Dendritic cell treated with granulocyte-macrophage colony-stimulating factor and Interleukin-4, amounts not matched to agents 40 ng/mL and 50 ng/mL, for 4 days (primary cell): ENCODE measurements around the gene OR10S1.
"Not testable (repeated sequence)": the region's sequence is repeated elsewhere in the genome, so short reads cannot be mapped to it uniquely, and the experiment has no call there.

Experiments used
- H3K27ac Mint-ChIP-seq: one replicate; pipeline ENCODE4 v1.8.0; 2022; ENCODE audit warnings: mild to moderate bottlenecking, mixed read lengths
- H3K27me3 Mint-ChIP-seq: one replicate; pipeline ENCODE4 v1.8.0; 2022; ENCODE audit warnings: mild to moderate bottlenecking, mixed read lengths
- H3K36me3 Mint-ChIP-seq: one replicate; pipeline ENCODE4 v1.8.0; 2022; ENCODE audit warnings: low read depth, mixed read lengths
- H3K4me1 Mint-ChIP-seq: one replicate; pipeline ENCODE4 v1.8.0; 2022; ENCODE audit warnings: low read depth, mixed read lengths
- H3K4me3 Mint-ChIP-seq: one replicate; pipeline ENCODE4 v1.8.0; 2022; ENCODE audit warnings: mild to moderate bottlenecking, moderate library complexity, mixed read lengths
- H3K9me3 Mint-ChIP-seq: one replicate; pipeline ENCODE4 v1.8.0; 2022; ENCODE audit warnings: mixed read lengths
- intact Hi-C: fragments of 100-400 bp; cut with micrococcal nuclease; formaldehyde crosslinking; loops from one replicate; pipeline ENCODE4 v1.15.0; 2022

The OR10S1 gene

DNA sequence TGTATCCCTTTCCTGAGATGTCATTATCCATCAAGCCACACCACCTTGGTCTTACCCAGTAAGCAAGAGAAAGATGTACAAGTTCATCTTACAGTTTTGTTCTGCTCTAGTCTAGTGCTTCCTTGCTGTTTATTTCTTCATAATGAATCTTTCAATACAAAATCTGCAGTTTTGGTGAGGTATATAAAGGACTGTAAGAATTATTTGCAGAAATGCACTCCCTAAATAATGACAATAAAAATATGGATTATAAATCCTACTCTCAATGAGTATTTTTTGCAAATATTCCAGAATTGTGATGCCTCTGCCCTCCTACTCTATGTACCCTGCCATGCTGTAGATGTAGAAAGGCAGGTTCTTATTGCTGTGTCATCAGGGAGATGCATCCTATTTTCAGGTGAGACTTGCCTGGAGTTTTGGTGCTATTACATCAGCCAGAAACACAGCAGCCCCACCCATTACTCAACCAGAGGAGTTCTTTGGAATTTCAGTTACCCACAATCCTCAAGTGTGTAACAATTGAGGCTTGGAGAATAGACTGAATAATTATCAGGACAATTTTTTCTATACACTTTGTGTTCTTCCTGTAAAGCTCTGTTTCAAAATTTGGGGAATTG, at the start of gene OR10S1:
TSS of gene OR10S1 (minus strand) at position 51 of the 617 bp plus-strand sequence. CDS start 117 bp downstream, outside the sequence.
- H3K27me3 Mint-ChIP-seq = no peaks in the 10 kb centered on the region
- no peak within 1 kb of the TSS for H3K27ac Mint-ChIP-seq
- no peaks in the 10 kb centered on the region for H3K4me1 Mint-ChIP-seq
- intact Hi-C loops = no loop called here
- H3K9me3 Mint-ChIP-seq = peaks cover 9% of the 10 kb centered on the region
- no peaks in the 10 kb centered on the region for H3K36me3 Mint-ChIP-seq
- H3K4me3 Mint-ChIP-seq = no peak within 1 kb of the TSS

- intact Hi-C loops = no loop called here
- H3K27me3 Mint-ChIP-seq = no peaks in the 10 kb centered on the region
These were observed 48.9 kb upstream of the OR10S1 start, which contains the start of gene OR10G8 for GRCh38 chr11:124026498-124026897. Gene OR10G8 (plus strand): TSS chr11:124026798. CDS start chr11:124029623, 2,825 bp downstream.

GRCh38 chr11:124015837-124016236, 38.3 kb upstream of the OR10S1 start:
- H3K27me3 Mint-ChIP-seq, H3K27ac Mint-ChIP-seq, H3K36me3 Mint-ChIP-seq, intact Hi-C loops, H3K4me3 Mint-ChIP-seq, H3K4me1 Mint-ChIP-seq, H3K9me3 Mint-ChIP-seq: not testable (repeated sequence)

More at GRCh38 chr11:124026498-124026897, 48.9 kb upstream of the OR10S1 start, which contains the start of gene OR10G8:
- Mint-ChIP-seq H3K4me1 (no peaks in the 10 kb centered on the region), H3K27ac (no peak within 1 kb of the TSS), H3K36me3 (no peaks in the 10 kb centered on the region), H3K9me3 (no peaks in the 10 kb centered on the region), H3K4me3 (no peak within 1 kb of the TSS)

DNA sequence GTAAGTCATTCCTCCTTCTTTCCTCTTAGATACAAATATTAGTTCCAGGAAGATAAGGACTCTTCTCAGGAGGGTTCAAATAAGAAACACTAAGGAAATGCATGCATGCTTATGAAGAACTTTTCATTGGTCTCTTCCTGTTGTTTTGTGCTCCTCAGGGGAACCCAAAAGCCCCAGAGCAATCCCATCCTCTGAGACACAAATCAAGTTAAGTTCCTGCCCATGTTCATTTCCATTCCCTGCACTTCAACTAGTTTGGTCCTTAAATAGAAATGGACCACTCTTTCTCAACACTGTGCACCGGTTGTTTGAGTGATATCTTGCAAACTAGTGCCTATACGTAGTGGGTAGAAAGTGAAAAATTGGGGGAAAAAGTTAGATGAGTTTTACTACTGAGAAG, 35.1 kb upstream of the OR10S1 start, which contains the start of gene OR10G4:
TSS of gene OR10G4 (plus strand) at position 301 of the 400 bp plus-strand sequence. CDS start 2,578 bp downstream, outside the sequence.
- intact Hi-C loops = no loop called here
- no peak within 1 kb of the TSS for H3K27ac Mint-ChIP-seq
- no peaks in the 10 kb centered on the region for H3K9me3 Mint-ChIP-seq
- H3K4me1 Mint-ChIP-seq = no peaks in the 10 kb centered on the region
- no peaks in the 10 kb centered on the region for H3K36me3 Mint-ChIP-seq
- no peaks in the 10 kb centered on the region for H3K27me3 Mint-ChIP-seq
- no peak within 1 kb of the TSS for H3K4me3 Mint-ChIP-seq

DNA sequence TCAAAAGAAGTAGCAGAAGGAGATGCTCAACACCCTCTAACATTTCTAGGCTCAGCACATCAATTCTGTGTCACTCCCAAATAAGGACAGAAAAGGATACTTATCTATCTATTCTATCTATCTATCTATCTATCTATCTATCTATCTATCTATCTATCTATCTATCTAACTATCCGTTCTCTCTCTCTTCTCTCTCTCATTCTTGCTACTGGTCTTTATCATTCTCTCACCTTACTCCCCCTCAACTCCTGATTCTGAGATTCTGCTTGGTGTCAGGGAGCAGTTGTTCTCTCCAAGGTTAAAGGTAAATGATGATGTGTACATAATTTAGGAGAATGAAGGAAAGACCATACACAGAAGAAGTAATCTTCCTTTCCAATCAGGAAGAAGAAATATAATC, 17.5 kb upstream of the OR10S1 start, which contains the start of gene OR10G6:
TSS of gene OR10G6 (minus strand) at position 43 of the 400 bp plus-strand sequence. CDS start at position 43, 0 bp downstream.
- H3K27ac Mint-ChIP-seq = no peak within 1 kb of the TSS
- intact Hi-C loops = no loop called here
- no peaks in the 10 kb centered on the region for H3K36me3 Mint-ChIP-seq
- H3K9me3 Mint-ChIP-seq = no peaks in the 10 kb centered on the region
- H3K4me1 Mint-ChIP-seq = no peaks in the 10 kb centered on the region
- no peaks in the 10 kb centered on the region for H3K27me3 Mint-ChIP-seq
- H3K4me3 Mint-ChIP-seq = no peak within 1 kb of the TSS

GRCh38 chr11:123979311-123979710, 1.7 kb upstream of the OR10S1 start:
- intact Hi-C loops = no loop called here
- Mint-ChIP-seq H3K36me3 (no peaks in the 10 kb centered on the region), H3K4me1 (no peaks in the 10 kb centered on the region), H3K4me3 (no peak overlapping the region), H3K9me3 (peaks cover 24% of the 10 kb centered on the region), H3K27ac (no peak overlapping the region), H3K27me3 (no peaks in the 10 kb centered on the region)

GRCh38 chr11:123976770-123977560, 616 bp downstream of the OR10S1 start:
- Mint-ChIP-seq H3K36me3 (no peaks in the 10 kb centered on the region), H3K9me3 (peaks cover under 1% of the 10 kb centered on the region), H3K4me1 (no peaks in the 10 kb centered on the region), H3K27ac (no peak overlapping the region), H3K27me3 (no peaks in the 10 kb centered on the region), H3K4me3 (no peak overlapping the region)
- intact Hi-C loops = no loop called here

- intact Hi-C loops = no loop called here
- H3K4me1 Mint-ChIP-seq = no peaks in the 10 kb centered on the region
- H3K9me3 Mint-ChIP-seq = no peaks in the 10 kb centered on the region
- H3K27me3 Mint-ChIP-seq = no peaks in the 10 kb centered on the region
- H3K36me3 Mint-ChIP-seq = no peaks in the 10 kb centered on the region
- no peak overlapping the region for H3K4me3 Mint-ChIP-seq
- no peak overlapping the region for H3K27ac Mint-ChIP-seq
These were observed 3.8 kb downstream of the OR10S1 start for GRCh38 chr11:123973816-123974215.

- H3K36me3 Mint-ChIP-seq = no peaks in the 10 kb centered on the region
- no peak overlapping the region for H3K27ac Mint-ChIP-seq
- intact Hi-C loops = no loop called here
- H3K9me3 Mint-ChIP-seq = no peaks in the 10 kb centered on the region
- no peaks in the 10 kb centered on the region for H3K27me3 Mint-ChIP-seq
- no peaks in the 10 kb centered on the region for H3K4me1 Mint-ChIP-seq
- H3K4me3 Mint-ChIP-seq = no peak overlapping the region
These were observed 20.8 kb downstream of the OR10S1 start for GRCh38 chr11:123956752-123957151.

GRCh38 chr11:123945132-123945531, 32.4 kb downstream of the OR10S1 start:
- peaks cover 1% of the 10 kb centered on the region for H3K9me3 Mint-ChIP-seq
- no peak overlapping the region for H3K4me3 Mint-ChIP-seq
- no peaks in the 10 kb centered on the region for H3K27me3 Mint-ChIP-seq
- no peak overlapping the region for H3K27ac Mint-ChIP-seq
- intact Hi-C loops = no loop called here
- no peaks in the 10 kb centered on the region for H3K36me3 Mint-ChIP-seq
- H3K4me1 Mint-ChIP-seq = no peaks in the 10 kb centered on the region

GRCh38 chr11:123943738-123944137, 33.8 kb downstream of the OR10S1 start, which contains the start of gene OR6T1:
Gene OR6T1 (minus strand): TSS chr11:123943838. CDS start chr11:123943838, 0 bp downstream.
- Mint-ChIP-seq H3K9me3 (peaks cover 10% of the 10 kb centered on the region), H3K4me3 (no peak within 1 kb of the TSS), H3K27ac (no peak within 1 kb of the TSS), H3K36me3 (no peaks in the 10 kb centered on the region), H3K4me1 (no peaks in the 10 kb centered on the region), H3K27me3 (no peaks in the 10 kb centered on the region)
- intact Hi-C loops = no loop called here

GRCh38 chr11:123942413-123942812, 35.2 kb downstream of the OR10S1 start:
- H3K4me1 Mint-ChIP-seq = no peaks in the 10 kb centered on the region
- H3K36me3 Mint-ChIP-seq = no peaks in the 10 kb centered on the region
- H3K4me3 Mint-ChIP-seq = no peak overlapping the region
- intact Hi-C loops = no loop called here
- no peak overlapping the region for H3K27ac Mint-ChIP-seq
- H3K9me3 Mint-ChIP-seq = peaks cover 10% of the 10 kb centered on the region
- H3K27me3 Mint-ChIP-seq = no peaks in the 10 kb centered on the region

DNA sequence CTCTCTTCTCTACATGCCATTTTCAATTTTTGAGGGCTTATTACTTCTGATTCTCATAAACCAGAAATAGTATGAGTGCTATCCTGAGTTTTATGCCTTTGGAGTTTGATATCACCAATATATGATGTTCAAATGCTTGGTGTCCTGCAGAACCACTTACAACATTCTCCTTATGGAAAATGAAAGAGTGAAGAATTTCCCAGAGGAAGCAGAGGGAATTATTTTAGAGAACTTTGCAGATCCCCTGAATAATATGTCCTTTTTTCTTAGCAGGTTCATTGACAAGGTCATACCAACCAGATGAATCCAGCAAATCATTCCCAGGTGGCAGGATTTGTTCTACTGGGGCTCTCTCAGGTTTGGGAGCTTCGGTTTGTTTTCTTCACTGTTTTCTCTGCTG, 38.3 kb downstream of the OR10S1 start, which contains the start of gene OR4D5:
TSS of gene OR4D5 (plus strand) at position 301 of the 400 bp plus-strand sequence. CDS start at position 301, 0 bp downstream.
- Mint-ChIP-seq H3K4me3 (no peak within 1 kb of the TSS), H3K27me3 (no peaks in the 10 kb centered on the region), H3K36me3 (no peaks in the 10 kb centered on the region), H3K9me3 (peaks cover 16% of the 10 kb centered on the region), H3K27ac (no peak within 1 kb of the TSS), H3K4me1 (no peaks in the 10 kb centered on the region)
- intact Hi-C loops = no loop called here
